DND-41 (cell line): ENCODE measurements around the gene PIGZ.

ENCODE experiments used
- ATAC-seq: fragments of 200-7000 bp; cut with Tn5 transposase; 3 replicates; pipeline ENCODE4 v1.9.1; 2021; ENCODE audit warnings: low read depth; ENCODE audit not compliant: insufficient read depth
- DNase-seq: peaks from one replicate; pipeline ENCODE4 v3.0.0-alpha.2; 2020
- H2AFZ ChIP-seq: 2 replicates; pipeline ENCODE4 v1.6.0; 2012; ENCODE audit warnings: low read depth, low read length
- H3K27ac ChIP-seq: 2 replicates; pipeline ENCODE4 v1.5.1; 2012; ENCODE audit warnings: low read length, inconsistent platforms
- H3K27me3 ChIP-seq: fragments of 200-600 bp; sonication (generic); 2 replicates; pipeline ENCODE4 v1.6.0; 2012; ENCODE audit warnings: low read length, mild to moderate bottlenecking, inconsistent platforms; ENCODE audit not compliant: insufficient read depth, poor library complexity
- H3K36me3 ChIP-seq: 2 replicates; pipeline ENCODE4 v1.5.1; 2012; ENCODE audit warnings: low read length, inconsistent platforms; ENCODE audit not compliant: insufficient read depth
- H3K4me1 ChIP-seq: 2 replicates; pipeline ENCODE4 v1.5.1; 2012; ENCODE audit warnings: mild to moderate bottlenecking, low read length; ENCODE audit not compliant: insufficient read depth
- H3K4me2 ChIP-seq: 2 replicates; pipeline ENCODE4 v1.6.0; 2012; ENCODE audit warnings: mild to moderate bottlenecking, moderate library complexity, low read length, inconsistent platforms; ENCODE audit not compliant: insufficient read depth
- H3K4me3 ChIP-seq, 2 experiments: fragments of 200-600 bp in 1 of 2; shearing (Covaris generic) in 1 of 2; 2 replicates each; pipeline ENCODE4 v1.5.1; 2012 to 2016; ENCODE audit warnings: inconsistent platforms in 2 of 2, low read length in 2 of 2, mild to moderate bottlenecking in 2 of 2, low read depth in 1 of 2, moderate library complexity in 1 of 2
- H3K79me2 ChIP-seq: 2 replicates; pipeline ENCODE4 v1.6.0; 2012; ENCODE audit warnings: low read length, inconsistent platforms; ENCODE audit not compliant: insufficient read depth
- H3K9ac ChIP-seq: 2 replicates; pipeline ENCODE4 v1.6.0; 2012; ENCODE audit warnings: low read depth, mild to moderate bottlenecking, inconsistent platforms, low read length, moderate library complexity
- H3K9me3 ChIP-seq: 2 replicates; pipeline ENCODE4 v1.5.1; 2012; ENCODE audit warnings: low read length, moderate library complexity, mild to moderate bottlenecking, inconsistent platforms; ENCODE audit not compliant: insufficient read depth, severe bottlenecking
- H4K20me1 ChIP-seq: 2 replicates; pipeline ENCODE4 v1.6.0; 2012; ENCODE audit warnings: low read length; ENCODE audit not compliant: insufficient read depth
- CTCF ChIP-seq: IDR thresholded peaks from 2 replicates; pipeline ENCODE4 v1.5.1; 2012; ENCODE audit warnings: borderline replicate concordance, low read length, moderate library complexity, mild to moderate bottlenecking; ENCODE audit not compliant: poor library complexity, severe bottlenecking; ENCODE audit errors: extremely low read depth
- EZH2 ChIP-seq: IDR thresholded peaks from 3 replicates; pipeline ENCODE4 v1.6.1; 2012; ENCODE audit warnings: borderline replicate concordance, low read depth, mild to moderate bottlenecking, moderate library complexity, low read length, inconsistent platforms; ENCODE audit not compliant: severe bottlenecking

The PIGZ gene

GRCh38 chr3:197010556-197011351 lies 42.1 kb upstream of the PIGZ start:
- Histone ChIP-seq H3K9ac (no peak overlapping the region), H3K79me2 (no peaks in the 10 kb centered on the region), H4K20me1 (no peaks in the 10 kb centered on the region), H2AFZ (no peak overlapping the region), H3K4me3 (no peak overlapping the region), H3K9me3 (no peaks in the 10 kb centered on the region), H3K36me3 (no peaks in the 10 kb centered on the region), H3K4me1 (no peaks in the 10 kb centered on the region), H3K27me3 (no peaks in the 10 kb centered on the region), H3K27ac (no peak overlapping the region), H3K4me2 (no peak overlapping the region)
- TF ChIP-seq EZH2 (no peak), CTCF (no peak)
- no peak for DNase-seq
- no peak for ATAC-seq

DNA sequence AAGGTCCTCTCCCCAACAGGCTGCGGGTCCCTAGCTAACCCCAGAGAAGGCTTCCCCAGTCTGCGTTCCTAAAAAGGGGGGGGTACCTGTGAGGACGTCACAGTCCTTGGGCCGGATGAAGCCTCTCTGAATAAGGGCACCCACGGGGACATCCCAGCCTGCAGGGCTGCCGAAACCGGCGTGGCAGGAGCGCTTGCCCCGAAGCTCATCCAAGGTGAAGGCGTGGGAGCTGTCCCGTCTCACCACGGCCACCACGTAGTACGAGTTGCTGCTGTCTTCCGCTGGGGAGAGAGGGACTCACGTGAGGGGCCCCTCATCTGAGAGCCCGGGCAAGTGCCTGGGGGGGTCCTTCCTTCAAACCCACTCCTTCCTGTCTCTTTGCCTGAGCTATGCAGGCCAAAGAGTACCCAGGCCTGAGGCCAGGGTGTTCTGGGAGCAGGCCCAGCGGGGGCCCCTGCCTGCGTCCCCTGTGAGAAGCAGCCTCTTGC lies 40.9 kb upstream of the PIGZ start:
- Histone ChIP-seq H3K4me2 (no peak overlapping the region), H3K27me3 (no peaks in the 10 kb centered on the region), H3K9me3 (no peaks in the 10 kb centered on the region), H3K79me2 (no peaks in the 10 kb centered on the region), H3K27ac (no peak overlapping the region), H3K36me3 (no peaks in the 10 kb centered on the region), H3K9ac (no peak overlapping the region), H3K4me1 (no peaks in the 10 kb centered on the region), H3K4me3 (no peak overlapping the region), H2AFZ (no peak overlapping the region), H4K20me1 (no peaks in the 10 kb centered on the region)
- ATAC-seq = no peak
- no peak for DNase-seq
- TF ChIP-seq CTCF (no peak), EZH2 (no peak)

DNA sequence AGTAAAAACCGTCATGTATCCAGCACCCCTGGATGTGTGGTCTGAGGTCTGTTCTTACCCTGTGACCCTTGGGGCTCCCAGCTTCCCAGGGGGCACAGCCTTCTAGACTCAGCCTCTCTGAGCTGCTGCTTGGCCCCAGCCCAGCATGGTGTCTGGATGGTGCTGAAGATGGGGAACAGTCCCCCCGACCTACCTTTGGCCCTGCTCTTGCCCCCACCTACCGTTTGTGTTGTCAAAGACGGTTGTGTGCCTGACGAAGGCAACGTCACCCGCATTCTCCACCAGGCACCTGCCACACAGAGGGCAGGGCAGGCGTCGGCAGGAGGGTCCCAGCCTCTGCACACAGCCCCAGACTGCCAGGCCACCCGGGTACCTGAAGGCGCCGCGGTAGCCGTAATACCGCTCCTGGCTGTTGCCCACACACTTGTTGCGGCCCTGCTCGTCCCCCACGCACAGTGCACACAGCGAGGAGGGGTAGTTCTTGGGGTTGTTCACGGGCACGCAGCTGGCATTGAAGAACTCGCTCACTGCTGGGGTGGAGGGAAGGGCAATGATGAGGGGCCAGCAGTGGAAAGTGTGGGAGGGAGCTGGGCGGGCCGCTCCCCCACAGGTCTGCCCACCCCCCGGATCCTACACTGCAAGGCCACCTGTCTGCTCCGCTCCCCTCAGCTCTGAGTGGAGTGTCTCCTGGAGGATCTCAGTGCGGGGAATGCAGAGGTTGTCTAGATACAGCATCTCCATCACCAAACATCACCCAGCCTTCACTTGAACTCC lies 40.0 kb upstream of the PIGZ start:
- no peak overlapping the region for H3K4me3 ChIP-seq
- H3K9ac ChIP-seq = no peak overlapping the region
- H4K20me1 ChIP-seq = no peaks in the 10 kb centered on the region
- H3K9me3 ChIP-seq = no peaks in the 10 kb centered on the region
- H3K79me2 ChIP-seq = no peaks in the 10 kb centered on the region
- no peak for ATAC-seq
- no peaks in the 10 kb centered on the region for H3K36me3 ChIP-seq
- no peaks in the 10 kb centered on the region for H3K27me3 ChIP-seq
- no peak overlapping the region for H3K4me2 ChIP-seq
- no peak for TF ChIP-seq CTCF
- no peak for TF ChIP-seq EZH2
- peaks cover 9% of the 10 kb centered on the region for H3K4me1 ChIP-seq
- DNase-seq = no peak
- no peak overlapping the region for H3K27ac ChIP-seq
- H2AFZ ChIP-seq = no peak overlapping the region
